GM19025 (cell line): ENCODE results near the gene SEC16B.

Experiments used
- ATAC-seq: cut with Tn5 transposase; IDR thresholded peaks from one replicate; pipeline ENCODE4 v1.9.1; 2021; ENCODE audit warnings: mild to moderate bottlenecking, low read depth, moderate library complexity; ENCODE audit not compliant: unreplicated experiment

SEC16B gene

GRCh38 chr1:177981200-177981599 lies 11.3 kb upstream of the SEC16B start:
- no peak for ATAC-seq

GRCh38 chr1:177979272-177979671 lies 9.4 kb upstream of the SEC16B start:
- no peak for ATAC-seq

DNA sequence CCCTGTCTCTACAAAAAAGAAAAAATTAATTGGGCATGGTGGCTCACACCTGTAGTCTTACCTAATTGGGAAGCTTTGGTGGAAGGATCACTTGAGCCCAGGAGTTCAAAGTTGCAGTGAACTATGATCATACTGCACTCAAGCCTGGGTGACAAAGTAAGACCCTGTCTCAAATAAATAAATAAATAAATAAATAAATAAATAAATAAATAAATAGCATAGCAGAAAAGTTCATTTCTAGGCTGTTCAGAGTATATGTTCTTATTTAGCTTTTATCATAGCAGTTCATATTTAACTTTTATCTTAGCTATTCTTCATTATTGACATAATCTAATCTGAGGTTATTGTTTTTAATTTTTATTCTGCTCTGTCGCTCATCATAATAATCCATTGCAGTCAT lies 8.7 kb upstream of the SEC16B start:
- ATAC-seq = no peak

GRCh38 chr1:177977141-177977540 lies 7.3 kb upstream of the SEC16B start:
- no peak for ATAC-seq

DNA sequence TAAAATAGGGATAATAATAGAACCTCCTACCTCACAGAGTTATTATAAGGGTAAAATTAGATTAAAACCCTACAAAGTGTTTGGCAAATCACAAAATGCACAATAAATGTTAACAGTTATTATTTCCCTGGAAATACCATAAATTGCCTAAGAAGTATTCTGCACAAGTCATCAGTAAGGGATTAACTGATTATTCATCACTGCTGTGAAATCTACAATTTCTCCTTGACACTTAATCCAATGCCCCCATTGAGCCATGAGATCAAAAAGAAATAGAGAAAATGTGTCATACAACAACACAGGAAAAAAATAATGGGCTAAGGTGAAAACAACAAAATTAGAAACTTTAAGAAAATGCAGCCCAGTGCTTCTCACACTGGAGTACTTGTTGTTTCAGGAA lies 6.7 kb upstream of the SEC16B start:
- ATAC-seq = no peak

DNA sequence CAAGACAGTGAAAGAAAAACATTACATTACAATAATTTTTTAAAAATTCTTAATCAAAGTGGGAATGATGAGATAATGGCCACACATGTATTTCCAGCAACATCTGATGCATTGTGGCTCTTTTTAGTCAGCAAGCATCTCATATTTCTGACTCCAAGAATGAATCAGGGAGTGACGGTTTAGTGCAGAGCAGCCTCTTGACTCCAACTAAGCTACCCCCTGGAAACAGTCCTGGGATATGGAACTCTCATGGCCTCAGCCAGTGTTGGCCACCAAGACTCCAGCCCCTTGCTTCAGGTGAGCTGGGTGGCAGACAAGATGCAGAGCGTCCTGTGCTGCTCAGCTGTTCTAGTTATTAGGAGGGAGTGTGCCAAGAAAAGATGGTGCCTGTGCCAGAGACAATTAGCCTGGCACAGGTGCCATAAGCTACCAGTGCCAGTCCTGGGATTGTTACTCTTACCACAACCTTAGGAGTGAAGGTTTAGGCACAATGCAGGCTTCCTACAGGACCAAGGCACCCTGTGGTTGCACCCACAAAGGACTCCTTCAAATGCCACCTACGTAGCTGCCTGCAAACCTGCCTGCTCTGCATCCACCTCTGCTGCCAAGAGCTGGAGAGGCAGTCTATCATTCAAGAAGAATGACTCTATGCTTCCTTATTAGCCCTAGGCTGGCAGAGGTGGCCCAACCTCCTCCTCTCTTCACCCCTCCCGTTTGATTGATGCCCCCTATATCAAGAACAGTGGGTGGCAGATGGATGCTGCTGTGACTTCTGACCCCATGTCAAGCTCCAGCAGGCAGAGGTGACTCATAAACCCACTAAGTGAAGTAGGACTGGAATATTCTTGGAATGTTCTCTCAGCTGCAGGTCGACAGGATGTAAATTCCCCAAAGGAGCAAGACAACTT lies 6.0 kb upstream of the SEC16B start:
- no peak for ATAC-seq

GRCh38 chr1:177973585-177973984 lies 3.7 kb upstream of the SEC16B start:
- no peak for ATAC-seq

DNA sequence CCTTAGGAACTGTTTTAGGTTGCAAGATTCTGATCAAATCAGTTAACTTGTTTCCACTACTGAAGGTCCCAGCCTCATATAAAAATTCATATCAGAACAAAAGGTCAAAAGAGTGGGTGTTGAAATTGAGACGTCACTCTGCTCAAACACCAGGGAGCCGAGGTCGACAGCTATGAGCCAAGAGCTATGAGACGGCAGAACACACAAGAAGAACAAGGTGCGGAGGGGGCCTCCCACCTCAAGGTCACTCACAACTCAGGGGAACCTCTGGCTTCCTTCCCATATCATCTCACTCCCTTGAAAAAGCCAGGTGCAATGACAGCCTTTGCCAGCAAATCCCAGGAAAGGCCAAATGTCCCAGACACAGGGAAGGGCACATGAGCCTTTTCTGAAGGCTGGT lies 749 bp downstream of the SEC16B start:
- no peak for ATAC-seq

DNA sequence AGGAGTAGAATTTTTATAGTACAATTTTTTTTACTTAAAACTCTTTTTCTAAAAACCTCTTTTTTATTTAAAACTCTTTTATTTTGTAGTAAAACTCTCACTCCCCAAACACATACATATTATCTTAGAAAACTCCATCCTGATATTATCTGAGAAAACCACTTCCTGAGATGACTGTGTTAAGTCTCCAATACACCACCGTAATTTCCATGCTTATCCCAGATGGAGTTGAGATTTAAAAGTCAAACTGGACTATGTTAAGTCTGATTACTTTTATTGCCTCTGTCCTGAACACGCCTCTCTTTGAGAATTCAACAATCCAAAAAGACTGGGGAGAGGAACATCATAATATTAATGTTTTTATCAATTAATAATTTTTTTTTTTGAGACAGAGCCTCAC lies 3.7 kb downstream of the SEC16B start:
- ATAC-seq = no peak

DNA sequence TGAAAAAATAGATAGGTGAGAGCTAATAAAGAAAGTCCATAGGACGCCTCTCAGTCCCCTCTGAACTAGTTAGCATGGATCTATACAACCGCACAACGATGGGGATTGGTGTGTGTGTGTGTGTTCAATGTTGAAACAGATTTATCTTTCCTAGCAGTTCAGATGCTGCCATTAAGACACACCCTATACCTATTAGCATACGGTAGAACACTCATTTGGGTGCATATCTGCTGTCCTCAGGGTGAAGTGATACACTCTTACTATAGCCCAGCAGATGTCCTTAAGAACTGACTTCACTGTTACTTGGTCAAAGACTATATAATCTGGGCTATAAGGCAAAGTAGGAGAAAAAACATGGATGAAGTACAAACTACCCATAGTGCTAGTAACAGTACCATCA lies 4.6 kb downstream of the SEC16B start:
- ATAC-seq = no peak

- no peak for ATAC-seq
Observed at GRCh38 chr1:177964336-177964735, 5.5 kb downstream of the SEC16B start.

GRCh38 chr1:177960939-177961622 lies 8.8 kb downstream of the SEC16B start:
- ATAC-seq = no peak

DNA sequence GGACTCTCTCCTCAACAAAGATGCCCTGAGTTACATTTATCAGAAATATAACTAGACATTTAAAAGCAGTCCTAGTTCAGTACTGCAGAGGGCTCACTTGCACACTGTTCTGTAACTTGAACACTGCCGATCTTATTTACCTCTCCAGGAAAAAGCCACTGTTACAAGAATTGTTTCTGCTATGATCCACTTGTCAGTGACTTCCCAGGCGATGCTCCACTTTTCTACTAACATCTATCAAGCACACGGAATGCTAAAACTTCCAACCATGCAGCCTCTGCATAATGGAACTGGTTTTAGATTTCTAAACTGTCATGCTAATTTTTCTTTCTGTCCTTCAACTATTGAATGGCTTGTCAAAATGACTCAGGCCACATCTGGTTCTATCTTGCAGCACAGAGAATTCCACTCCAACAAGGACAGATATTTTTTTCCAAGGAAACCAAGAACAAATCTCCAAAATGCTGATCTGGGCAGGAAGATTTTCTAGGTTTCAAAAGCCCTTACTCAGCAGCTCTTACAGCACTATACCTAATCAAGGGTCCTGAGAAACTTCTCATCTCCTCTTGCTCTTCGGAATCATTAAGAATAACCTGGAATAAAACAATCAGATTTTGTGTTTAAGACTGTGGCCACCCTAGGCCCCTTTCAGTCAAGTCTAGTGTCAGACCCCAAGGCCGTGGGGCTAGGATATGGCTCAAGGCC lies 9.9 kb downstream of the SEC16B start:
- ATAC-seq = no peak

DNA sequence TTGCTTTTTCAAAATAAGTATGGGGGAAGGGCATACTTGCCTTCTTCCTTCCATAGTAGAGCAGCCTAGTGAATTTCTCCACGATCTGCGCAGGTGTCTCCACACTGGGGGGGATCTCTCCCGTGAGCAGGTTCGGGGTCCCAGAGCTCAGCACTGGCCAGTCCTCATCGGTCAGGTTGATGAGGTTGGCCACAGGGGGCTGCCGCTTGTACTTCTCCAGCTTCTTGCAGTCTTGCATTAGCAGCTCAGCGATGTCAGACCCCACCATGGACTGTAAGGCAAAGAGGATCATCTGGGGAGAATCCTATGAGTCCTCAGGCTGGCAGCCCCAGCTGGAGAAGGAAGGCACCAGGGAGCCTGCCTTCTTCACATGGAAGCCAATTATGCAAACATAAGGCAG lies 11.8 kb downstream of the SEC16B start:
- no peak for ATAC-seq

DNA sequence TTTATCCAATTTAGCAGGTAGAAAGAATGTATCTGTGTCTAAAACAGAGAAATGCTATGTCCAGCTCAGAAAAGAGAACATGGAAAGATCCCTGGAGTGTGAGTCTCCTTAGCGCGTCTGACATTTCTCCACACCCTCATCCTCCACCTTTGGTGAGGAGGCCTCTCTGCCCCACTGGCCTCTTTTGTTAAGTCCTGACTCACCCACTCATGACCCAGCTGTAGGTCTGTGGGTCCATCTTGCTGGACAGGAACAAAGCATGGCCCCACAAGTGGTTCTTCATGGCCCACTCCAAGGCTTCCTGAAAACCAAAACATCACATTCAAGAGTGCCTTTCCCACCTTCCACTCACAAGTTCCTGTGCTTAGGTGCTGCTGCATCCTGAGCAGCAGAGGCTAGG lies 15.8 kb downstream of the SEC16B start:
- ATAC-seq = no peak

GRCh38 chr1:177953549-177953948 lies 16.3 kb downstream of the SEC16B start:
- no peak for ATAC-seq

- ATAC-seq = no peak
Observed at GRCh38 chr1:177952691-177953090, 17.2 kb downstream of the SEC16B start.

DNA sequence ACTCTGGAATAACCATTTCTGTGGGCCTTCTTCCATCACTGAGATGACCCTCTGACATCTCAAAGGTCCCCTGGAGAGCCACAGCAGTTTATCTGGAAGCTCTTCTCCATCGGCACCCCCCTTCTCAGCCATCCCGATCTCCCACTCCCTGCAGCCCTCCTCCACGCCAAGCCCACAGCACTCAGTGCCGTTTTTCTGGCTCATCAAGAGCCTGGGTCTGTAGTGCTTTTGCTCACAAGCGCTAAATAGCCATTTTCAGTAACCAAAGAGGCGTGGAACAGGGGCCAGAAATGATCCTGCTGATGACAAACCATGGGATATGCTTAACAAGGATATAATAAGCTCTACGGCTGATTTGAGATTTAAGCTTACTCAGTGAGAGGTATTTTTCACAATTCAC lies 17.6 kb downstream of the SEC16B start:
- ATAC-seq = no peak

DNA sequence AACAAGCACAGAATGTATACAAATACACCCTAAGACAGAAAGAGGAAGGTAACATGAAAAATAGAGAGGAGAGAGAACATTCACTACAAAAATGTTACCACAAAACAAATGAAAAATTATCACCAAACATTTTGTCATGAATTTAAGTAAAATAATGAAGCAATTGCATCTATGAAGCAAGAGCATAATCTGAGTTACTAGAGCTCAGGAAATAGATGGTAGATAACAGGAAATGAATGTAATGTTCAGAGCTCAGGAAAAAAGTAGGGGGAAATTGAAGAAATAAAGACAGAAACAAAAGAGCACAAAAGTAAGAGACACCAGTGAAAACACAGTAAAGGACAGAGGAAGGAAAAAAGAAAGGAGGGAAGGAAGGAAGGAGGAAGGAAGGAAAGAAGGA lies 19.4 kb downstream of the SEC16B start:
- ATAC-seq = no peak

GRCh38 chr1:177948336-177948972 lies 21.4 kb downstream of the SEC16B start:
- ATAC-seq = peak; percentile 66

GRCh38 chr1:177947623-177948022 lies 22.2 kb downstream of the SEC16B start:
- no peak for ATAC-seq
